Stimulated activated CD8-positive, alpha-beta memory T cell treated with anti-CD3 and anti-CD28 coated beads, Interleukin-7, amount 100 ng/mL, for 1 hour (primary cell): ENCODE data around the gene WBP1.
A peak's percentile ranks its signal among the peaks of the same experiment; 100 is the strongest.
"Not testable (repeated sequence)": the region's sequence is repeated elsewhere in the genome, so short reads cannot be mapped to it uniquely, and the experiment has no call there.

Experiments
- DNase-seq, 2 donors: peaks; one replicate each; pipeline ENCODE4 v3.0.0-alpha.2; 2020; ENCODE audit warnings: low read depth in 2 of 2

Gene WBP1

DNA sequence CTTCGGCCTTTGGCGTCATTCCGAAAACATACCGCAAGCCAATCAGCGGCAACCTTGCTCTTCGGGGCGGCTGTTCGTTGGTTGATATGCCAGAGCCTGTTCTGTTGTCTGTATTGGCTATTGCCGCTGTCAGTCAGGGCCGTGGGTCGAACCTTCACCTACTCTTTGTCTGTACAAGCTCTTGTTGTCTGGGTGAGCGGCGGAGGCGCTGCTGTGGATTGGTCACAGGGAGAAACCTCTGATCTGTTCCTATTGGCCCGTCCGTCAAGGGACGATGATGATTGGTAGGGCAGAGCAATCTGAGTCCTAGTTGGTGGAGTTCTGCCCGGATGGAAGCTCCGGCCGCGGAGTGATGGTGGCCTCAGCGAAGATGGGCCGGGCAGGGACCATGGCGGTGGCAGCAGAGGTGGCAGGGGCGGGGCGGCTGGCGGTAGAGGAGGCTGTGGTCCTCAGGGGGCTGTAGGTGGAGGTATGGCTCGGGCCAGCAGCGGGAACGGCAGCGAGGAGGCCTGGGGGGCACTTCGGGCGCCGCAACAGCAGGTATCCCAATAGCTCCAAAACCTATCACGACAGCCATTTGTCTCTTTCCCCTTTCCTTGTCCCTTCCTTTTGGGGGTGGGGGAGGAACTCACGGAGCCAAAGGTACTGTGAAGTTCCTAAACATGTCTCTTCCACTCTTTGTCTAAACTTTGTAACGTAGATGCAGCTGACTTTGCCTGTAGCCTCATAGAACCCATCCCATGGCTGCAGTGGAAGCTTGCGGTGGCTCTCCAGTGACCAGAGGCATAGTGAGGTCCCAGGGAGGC lies at the start of gene WBP1:
WBP1 (plus strand) TSS at position 307 of the 806 bp plus-strand sequence; CDS start at position 472, 165 bp downstream.
- peak; percentile 95 for DNase-seq

DNA sequence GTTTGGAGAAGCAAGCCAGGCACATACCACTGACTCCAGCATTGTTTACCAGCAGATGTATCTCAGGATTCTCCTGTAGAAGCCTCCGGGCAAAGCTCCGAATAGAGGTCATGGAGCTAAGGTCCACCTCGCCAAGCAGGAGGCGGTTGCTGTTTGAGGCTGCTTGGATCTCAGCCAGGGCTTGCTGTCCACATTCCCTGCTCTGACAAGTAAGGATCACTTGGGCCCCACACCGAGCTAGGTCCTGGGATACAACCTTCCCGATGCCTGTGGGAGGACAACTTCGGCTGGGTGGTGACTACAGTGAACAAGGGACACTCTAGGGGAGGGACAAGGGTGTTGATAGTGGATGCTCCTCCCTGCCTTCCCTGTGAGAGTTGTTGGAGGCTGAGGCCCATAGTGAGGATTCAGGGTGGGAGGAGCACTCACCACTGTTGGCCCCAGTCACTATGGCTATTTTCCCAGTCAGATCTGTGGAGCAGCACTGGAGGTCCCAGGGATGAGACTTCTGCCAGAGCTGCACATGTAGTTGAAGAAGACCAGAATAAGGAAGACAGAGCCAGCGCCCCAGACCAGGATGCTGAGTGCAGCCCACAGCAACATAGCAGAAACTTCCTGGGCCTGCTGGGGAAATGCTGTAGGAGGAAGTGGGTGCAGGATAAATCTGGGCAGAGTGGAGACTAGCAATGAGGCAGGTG lies 45.1 kb upstream of the WBP1 start:
- no peak for DNase-seq

DNA sequence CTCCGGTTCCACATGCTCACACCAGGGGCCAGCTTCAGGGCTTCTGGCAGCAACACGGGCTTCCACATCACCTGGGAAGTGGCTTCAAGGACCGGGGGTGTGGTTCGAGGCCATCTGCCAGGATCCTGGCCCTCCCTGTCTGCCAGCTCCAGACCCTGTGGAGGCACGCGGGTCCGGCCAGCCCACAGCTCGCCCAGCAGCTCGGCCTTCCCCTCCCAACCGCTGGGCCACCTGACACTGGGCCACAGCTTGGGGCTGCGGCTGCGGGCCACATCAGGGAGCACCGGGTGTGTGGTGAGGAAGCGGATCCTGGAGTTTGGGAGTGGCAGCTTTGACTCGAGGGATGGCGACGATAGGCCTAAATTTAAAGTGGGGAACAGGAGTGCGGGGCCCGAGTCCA lies 43.8 kb upstream of the WBP1 start:
- DNase-seq: no peak

GRCh38 chr2:74414881-74415761 lies 43.1 kb upstream of the WBP1 start:
- DNase-seq: no peak

DNA sequence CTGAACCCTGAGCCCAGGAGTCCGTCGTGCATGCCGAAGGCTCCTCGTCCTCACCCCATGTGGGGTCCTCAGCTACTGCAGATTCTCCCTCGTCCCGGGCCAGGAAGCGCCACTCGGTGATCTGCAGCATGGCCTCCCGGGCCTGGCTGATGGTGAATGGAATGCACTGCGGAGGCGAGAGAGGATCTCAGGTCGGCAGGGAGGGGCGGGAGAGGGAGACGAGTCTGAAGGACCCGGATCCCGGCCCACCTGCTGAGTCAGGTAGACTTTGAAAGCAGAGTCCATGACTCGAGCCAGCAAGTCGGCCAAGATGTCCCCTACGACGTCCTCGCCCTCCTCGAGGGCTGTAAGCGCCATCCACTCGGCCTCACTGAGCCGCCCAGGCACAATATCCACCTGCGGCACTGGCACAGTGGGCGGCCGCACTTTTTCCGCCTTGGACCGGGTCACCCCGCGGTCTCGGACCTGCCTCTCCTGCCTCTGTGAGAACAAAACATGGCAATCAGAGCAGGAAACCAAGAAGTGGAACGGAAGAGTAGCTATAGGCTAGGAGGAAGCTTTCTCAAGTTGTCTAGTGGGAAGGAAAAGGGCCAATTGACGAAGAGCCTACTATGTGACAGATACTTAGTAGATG lies 42.4 kb upstream of the WBP1 start:
- no peak for DNase-seq

DNA sequence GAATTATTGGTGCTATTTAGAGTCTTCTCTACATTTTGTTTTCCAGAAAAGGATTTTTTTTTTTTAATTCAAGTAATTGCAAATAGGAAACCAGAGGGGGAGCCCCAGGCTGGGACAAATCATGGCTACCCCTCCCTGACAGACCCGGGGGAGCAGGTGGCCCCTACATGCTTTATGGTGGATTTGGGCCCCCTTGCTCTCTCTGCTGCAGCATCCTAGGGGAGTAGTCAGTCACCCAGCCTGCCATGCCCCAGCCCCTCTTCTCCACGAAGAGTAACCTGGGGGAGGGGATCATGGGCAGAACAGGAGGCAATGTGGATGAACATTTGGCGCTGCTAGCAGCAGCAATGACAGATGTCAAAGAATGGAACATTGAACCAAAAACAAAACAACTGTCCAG lies 41.5 kb upstream of the WBP1 start:
- no peak for DNase-seq

DNA sequence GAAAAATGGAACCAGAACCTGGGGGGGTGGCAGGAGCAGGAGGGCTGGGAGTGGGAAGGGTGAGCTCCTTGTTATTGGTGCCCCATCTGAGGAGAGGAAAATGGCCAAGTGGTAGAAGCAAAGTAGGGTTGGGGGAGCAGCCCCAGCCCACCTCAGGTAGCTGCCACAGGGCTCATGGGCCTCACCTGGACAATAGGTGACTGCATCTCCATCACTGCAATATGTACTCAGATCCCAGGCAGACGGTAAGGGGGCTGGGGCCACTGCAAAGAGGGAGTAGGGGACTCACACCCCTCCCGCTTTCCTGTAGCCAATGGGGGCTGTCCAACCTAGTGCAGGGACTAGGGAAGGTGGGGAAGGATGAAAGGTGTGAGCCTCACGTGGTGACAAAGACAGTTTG lies 41.0 kb upstream of the WBP1 start:
- no peak for DNase-seq

DNA sequence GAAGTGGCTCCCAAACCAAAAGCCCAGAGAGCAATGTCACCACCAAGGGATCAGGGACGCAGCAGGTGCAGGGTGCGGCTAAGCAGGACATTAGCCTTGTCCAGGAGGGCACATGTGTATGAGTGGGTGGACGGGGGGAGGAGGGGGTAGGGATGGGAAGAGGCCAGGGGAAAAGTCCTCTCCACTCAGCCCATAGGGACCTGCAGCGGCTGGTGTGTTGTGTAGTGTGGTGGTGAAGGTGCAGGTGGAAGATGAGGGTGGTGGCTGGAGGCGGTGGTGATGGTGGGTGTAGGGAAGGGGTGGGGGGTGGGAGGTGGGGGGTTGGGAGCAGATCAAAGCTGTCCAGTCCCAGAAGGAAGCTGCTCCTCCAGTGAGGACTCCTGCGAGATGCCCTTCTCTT lies 40.5 kb upstream of the WBP1 start:
- no peak for DNase-seq

DNA sequence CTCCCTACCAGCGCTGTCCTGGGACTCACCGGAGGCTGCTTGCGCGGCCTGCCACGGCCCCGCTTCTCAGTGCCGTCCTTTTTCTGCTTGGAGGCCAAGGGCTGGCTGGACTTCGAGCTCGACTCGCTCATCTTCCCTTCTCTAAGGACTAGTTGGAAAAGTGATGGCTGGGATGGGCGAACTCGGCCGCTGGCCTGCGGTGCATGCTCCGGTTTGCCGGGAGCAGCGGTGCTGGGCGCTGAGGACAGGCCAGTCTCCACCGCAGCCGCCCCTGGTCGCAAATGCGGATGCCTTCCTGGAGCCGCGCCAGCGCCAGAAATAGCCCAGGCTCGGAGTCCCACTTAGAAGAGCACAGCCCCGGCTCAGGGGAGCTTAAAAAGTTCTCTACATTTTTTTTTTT lies 39.9 kb upstream of the WBP1 start:
- DNase-seq: no peak

DNA sequence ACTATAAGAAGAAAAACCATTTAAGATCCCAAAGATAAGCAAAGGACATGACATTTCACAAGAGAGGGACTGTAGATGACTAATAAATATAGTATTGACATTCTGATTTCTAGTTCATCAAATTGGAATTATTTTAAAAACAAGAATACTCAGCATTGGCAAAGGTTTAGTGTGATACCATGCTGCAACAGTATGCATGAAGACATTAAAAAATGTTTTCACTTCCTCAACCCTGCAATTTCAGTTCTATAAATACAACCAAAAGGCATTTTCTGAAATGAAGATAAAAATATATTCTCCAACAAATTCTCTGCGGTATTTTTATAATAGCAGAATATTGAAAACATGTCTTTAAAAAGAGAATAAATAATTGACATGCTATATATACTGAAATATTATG lies 38.9 kb upstream of the WBP1 start:
- no peak for DNase-seq

GRCh38 chr2:74420006-74420405 lies 38.2 kb upstream of the WBP1 start:
- no peak for DNase-seq

GRCh38 chr2:74420443-74421103 lies 37.7 kb upstream of the WBP1 start:
- not testable (repeated sequence) for DNase-seq

GRCh38 chr2:74421221-74421870 lies 36.9 kb upstream of the WBP1 start, which contains the start of the genes C2orf81 and WDR54:
C2orf81 (minus strand) TSS chr2:74421619; CDS start chr2:74421560, 59 bp downstream.
WDR54 (plus strand) TSS chr2:74421730; CDS start chr2:74422154, 424 bp downstream.
- peak; percentile 85 to 89 for DNase-seq

DNA sequence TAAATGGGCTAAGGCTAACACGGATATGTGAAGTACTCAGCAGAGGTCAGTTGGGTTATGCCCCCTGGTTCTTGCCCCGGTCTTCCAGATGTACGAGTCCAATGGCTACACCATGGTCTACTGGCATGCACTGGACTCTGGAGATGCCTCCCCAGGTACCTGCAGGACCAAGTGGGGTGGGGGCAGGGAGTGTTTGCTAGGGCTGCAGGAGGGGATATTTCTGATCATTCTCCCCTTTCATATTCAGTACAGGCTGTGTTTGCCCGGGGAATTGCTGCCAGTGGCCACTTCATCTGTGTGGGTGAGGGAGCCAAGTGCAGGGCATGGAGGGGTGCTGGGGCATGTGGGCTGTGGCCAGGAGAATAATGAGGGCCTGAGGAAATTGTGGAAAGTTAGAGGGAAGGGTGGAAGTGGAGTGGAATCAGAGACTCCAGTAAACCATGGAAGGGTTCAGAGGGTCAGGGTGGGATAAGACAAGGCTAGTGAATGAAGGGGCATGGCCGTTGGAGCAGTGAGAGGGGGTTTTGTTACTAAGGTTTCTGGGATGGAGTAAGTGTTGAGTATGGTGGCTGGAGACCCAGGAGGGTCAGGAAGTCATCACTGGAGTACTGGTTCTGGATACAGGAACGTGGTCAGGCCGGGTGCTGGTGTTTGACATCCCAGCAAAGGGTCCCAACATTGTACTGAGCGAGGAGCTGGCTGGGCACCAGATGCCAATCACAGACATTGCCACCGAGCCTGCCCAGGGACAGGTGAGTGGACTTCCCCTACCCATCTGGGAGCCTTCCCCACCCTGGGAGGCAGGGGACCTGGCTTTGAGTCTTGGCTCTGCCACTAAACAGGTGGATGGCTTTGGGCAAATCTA lies 34.8 kb upstream of the WBP1 start:
- no peak for DNase-seq

DNA sequence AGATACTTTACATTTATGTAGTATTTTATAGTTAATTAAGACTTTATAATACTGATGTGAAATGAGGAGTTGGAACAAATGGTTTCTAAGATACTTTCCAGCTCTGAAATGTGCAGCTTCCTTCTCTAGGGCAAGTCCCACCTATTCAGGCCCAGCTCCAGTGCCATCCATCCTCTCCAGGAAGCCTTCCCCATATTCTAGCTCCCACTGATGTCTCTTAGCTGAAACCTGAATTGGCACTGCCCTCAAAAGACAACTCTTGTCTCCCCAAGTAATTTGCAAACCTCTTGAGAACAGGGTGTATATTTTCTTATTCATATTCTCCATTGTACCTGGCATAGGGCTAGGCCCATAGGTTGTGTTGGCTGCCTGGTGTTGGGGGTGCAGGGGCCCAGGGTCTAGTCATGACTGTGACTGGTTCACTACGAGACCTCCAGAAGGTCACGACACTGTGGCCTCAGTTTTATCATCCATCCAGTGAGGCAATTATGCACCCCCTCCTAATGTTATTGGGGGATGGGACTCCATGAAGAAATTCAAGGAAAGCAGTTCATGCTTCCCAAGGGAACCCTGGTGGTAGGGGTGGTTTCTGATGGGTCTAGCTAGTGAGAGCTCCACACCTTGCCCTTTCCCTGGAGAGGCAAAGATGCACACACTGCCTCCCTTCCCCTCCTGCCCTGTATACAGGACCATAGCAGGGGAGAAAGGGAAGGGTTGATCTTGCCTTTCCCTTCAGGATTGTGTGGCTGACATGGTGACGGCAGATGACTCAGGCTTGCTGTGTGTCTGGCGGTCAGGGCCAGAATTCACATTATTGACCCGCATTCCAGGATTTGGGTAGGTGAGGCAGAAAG lies 33.9 kb upstream of the WBP1 start:
- no peak for DNase-seq

GRCh38 chr2:74424995-74425406 lies 33.2 kb upstream of the WBP1 start:
- no peak for DNase-seq

GRCh38 chr2:74425523-74425922 lies 32.7 kb upstream of the WBP1 start:
- DNase-seq: no peak

DNA sequence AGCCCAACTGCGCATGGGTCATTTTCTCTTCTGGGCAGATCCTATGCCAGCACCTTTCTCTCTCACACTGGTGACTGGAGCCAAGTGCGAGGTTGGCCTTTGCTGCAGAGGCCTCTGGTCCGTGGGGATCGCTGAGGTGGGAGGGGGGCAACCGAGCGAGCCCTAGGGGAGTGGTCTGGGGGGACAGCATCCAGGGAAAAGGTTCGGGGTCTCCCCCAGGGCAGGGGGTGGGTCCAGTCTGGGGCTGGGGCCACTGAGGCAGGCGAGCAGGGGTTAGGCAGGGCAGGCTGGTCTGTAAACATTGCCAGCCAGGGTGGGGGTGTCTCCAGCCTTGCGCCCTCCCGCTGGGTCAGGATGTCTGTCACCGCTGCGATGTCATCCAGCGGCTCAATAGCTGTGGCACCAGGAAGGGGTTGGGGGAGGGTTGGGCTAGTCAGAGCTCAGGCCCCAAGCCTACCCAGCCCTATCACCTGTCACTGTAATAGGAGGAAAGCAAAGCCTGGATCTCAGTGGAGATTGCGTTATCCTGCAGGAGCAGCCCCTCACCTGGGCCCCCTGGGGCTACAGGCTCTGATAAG lies 32.0 kb upstream of the WBP1 start:
- no peak for DNase-seq
